ENCODE results near the gene ARHGAP44. TPM values are rescaled to one million over a fixed set of nuclear protein-coding genes. Genes with fewer than 3 reads are reported as not detected.

ARHGAP44 gene
- total and polyA plus RNA-seq, 2 experiments from 2014 or later = 5.8 to 16.4 TPM

DNA sequence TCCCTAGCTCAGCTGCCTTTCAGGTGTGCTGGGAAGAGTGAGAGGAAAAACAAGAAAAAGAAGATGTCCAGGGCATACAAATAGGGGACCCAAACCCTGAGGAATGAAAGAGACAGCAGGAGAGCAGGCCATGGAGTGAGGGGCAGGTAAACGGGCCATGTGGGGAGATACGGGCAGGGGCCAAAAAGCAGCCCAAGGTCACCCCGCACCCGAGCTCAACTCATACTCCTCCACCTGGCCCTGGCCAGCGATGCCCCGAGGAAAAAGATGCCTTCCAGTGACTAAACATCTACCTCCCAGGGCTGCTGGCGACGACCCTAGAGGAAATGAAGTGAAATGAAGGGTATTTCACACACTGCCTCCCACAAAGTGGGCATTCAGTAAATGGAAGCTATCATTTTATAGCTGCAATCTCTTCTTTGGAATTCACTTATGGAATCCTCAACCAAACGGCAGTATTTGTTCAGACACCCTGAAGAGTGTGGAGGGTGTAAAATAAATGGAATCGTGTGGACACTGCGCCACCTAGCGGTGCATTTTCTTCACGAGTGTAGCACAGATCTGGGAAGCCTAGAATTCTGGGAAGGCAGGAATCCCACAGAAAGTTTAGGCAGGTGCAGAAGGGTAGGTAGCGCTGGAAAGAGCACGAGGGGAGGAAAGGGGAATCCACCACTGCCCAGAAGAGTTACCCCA, 213.6 kb downstream of the ARHGAP44 start:
- no peaks in the 10 kb centered on the region for H3F3A ChIP-seq (replicated peaks; ENCODE audit: low read depth)
- H4K20me1 ChIP-seq (replicated peaks; ENCODE audit: insufficient read depth) = peaks cover 32% of the 10 kb centered on the region
- peaks cover 65% of the 10 kb centered on the region for H3K36me3 Mint-ChIP-seq (ENCODE audit: low read depth)
- DNase-seq (ENCODE audit: low spot score) = peak; percentile 89
- H3K27ac Mint-ChIP-seq = no peak overlapping the region
- H3K9me3 Mint-ChIP-seq = no peaks in the 10 kb centered on the region
- no peaks in the 10 kb centered on the region for H3K4me1 Mint-ChIP-seq
- peak; percentile 97 for ATAC-seq
- H3K36me3 ChIP-seq (ENCODE audit: insufficient read depth) = peaks cover 72% of the 10 kb centered on the region
- H3K27me3 ChIP-seq (ENCODE audit: insufficient read depth) = no peaks in the 10 kb centered on the region
- H3K79me2 ChIP-seq (replicated peaks; ENCODE audit: insufficient read depth) = peaks cover 10% of the 10 kb centered on the region; the same call in 1 of the 2 replicates
- H3K27ac ChIP-seq (ENCODE audit: low read depth) = no peak overlapping the region
- H3K9me2 ChIP-seq (ENCODE audit: insufficient read depth) = no peaks in the 10 kb centered on the region
- no peak overlapping the region for H3K4me2 ChIP-seq
- no peak overlapping the region for H3K4me3 Mint-ChIP-seq
- no peaks in the 10 kb centered on the region for H3K4me1 ChIP-seq (ENCODE audit: insufficient read depth)
- TF ChIP-seq, protein P1, sequence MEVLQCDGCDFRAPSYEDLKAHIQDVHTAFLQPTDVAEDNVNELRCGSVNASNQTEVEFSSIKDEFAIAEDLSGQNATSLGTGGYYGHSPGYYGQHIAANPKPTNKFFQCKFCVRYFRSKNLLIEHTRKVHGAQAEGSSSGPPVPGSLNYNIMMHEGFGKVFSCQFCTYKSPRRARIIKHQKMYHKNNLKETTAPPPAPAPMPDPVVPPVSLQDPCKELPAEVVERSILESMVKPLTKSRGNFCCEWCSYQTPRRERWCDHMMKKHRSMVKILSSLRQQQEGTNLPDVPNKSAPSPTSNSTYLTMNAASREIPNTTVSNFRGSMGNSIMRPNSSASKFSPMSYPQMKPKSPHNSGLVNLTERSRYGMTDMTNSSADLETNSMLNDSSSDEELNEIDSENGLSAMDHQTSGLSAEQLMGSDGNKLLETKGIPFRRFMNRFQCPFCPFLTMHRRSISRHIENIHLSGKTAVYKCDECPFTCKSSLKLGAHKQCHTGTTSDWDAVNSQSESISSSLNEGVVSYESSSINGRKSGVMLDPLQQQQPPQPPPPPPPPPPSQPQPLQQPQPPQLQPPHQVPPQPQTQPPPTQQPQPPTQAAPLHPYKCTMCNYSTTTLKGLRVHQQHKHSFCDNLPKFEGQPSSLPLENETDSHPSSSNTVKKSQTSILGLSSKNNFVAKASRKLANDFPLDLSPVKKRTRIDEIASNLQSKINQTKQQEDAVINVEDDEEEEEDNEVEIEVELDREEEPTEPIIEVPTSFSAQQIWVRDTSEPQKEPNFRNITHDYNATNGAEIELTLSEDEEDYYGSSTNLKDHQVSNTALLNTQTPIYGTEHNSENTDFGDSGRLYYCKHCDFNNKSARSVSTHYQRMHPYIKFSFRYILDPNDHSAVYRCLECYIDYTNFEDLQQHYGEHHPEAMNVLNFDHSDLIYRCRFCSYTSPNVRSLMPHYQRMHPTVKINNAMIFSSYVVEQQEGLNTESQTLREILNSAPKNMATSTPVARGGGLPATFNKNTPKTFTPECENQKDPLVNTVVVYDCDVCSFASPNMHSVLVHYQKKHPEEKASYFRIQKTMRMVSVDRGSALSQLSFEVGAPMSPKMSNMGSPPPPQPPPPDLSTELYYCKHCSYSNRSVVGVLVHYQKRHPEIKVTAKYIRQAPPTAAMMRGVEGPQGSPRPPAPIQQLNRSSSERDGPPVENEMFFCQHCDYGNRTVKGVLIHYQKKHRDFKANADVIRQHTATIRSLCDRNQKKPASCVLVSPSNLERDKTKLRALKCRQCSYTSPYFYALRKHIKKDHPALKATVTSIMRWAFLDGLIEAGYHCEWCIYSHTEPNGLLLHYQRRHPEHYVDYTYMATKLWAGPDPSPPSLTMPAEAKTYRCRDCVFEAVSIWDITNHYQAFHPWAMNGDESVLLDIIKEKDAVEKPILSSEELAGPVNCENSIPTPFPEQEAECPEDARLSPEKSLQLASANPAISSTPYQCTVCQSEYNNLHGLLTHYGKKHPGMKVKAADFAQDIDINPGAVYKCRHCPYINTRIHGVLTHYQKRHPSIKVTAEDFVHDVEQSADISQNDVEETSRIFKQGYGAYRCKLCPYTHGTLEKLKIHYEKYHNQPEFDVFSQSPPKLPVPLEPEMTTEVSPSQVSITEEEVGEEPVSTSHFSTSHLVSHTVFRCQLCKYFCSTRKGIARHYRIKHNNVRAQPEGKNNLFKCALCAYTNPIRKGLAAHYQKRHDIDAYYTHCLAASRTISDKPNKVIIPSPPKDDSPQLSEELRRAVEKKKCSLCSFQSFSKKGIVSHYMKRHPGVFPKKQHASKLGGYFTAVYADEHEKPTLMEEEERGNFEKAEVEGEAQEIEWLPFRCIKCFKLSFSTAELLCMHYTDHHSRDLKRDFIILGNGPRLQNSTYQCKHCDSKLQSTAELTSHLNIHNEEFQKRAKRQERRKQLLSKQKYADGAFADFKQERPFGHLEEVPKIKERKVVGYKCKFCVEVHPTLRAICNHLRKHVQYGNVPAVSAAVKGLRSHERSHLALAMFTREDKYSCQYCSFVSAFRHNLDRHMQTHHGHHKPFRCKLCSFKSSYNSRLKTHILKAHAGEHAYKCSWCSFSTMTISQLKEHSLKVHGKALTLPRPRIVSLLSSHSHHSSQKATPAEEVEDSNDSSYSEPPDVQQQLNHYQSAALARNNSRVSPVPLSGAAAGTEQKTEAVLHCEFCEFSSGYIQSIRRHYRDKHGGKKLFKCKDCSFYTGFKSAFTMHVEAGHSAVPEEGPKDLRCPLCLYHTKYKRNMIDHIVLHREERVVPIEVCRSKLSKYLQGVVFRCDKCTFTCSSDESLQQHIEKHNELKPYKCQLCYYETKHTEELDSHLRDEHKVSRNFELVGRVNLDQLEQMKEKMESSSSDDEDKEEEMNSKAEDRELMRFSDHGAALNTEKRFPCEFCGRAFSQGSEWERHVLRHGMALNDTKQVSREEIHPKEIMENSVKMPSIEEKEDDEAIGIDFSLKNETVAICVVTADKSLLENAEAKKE (CRISPR knock-in tag; IDR thresholded peaks at IDR 0.05) = no peak
- no peak for TF ChIP-seq POLR2AphosphoS5 (IDR thresholded peaks at IDR 0.05; ENCODE audit: low read depth)
- TF ChIP-seq, protein P2, sequence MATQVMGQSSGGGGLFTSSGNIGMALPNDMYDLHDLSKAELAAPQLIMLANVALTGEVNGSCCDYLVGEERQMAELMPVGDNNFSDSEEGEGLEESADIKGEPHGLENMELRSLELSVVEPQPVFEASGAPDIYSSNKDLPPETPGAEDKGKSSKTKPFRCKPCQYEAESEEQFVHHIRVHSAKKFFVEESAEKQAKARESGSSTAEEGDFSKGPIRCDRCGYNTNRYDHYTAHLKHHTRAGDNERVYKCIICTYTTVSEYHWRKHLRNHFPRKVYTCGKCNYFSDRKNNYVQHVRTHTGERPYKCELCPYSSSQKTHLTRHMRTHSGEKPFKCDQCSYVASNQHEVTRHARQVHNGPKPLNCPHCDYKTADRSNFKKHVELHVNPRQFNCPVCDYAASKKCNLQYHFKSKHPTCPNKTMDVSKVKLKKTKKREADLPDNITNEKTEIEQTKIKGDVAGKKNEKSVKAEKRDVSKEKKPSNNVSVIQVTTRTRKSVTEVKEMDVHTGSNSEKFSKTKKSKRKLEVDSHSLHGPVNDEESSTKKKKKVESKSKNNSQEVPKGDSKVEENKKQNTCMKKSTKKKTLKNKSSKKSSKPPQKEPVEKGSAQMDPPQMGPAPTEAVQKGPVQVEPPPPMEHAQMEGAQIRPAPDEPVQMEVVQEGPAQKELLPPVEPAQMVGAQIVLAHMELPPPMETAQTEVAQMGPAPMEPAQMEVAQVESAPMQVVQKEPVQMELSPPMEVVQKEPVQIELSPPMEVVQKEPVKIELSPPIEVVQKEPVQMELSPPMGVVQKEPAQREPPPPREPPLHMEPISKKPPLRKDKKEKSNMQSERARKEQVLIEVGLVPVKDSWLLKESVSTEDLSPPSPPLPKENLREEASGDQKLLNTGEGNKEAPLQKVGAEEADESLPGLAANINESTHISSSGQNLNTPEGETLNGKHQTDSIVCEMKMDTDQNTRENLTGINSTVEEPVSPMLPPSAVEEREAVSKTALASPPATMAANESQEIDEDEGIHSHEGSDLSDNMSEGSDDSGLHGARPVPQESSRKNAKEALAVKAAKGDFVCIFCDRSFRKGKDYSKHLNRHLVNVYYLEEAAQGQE (IDR thresholded peaks at IDR 0.05; ENCODE audit: unreplicated experiment) = no peak
- TF ChIP-seq, protein P3, sequence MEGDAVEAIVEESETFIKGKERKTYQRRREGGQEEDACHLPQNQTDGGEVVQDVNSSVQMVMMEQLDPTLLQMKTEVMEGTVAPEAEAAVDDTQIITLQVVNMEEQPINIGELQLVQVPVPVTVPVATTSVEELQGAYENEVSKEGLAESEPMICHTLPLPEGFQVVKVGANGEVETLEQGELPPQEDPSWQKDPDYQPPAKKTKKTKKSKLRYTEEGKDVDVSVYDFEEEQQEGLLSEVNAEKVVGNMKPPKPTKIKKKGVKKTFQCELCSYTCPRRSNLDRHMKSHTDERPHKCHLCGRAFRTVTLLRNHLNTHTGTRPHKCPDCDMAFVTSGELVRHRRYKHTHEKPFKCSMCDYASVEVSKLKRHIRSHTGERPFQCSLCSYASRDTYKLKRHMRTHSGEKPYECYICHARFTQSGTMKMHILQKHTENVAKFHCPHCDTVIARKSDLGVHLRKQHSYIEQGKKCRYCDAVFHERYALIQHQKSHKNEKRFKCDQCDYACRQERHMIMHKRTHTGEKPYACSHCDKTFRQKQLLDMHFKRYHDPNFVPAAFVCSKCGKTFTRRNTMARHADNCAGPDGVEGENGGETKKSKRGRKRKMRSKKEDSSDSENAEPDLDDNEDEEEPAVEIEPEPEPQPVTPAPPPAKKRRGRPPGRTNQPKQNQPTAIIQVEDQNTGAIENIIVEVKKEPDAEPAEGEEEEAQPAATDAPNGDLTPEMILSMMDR (conservative IDR thresholded peaks at IDR 0.05; ENCODE audit: low read depth in 2 of 2) = peak; percentile 89 to 96
- no peak overlapping the region for H2AFZ ChIP-seq
- H3K4me3 ChIP-seq = no peak overlapping the region
- peaks cover 2% of the 10 kb centered on the region for H3K27me3 Mint-ChIP-seq (ENCODE audit: insufficient read depth, low read depth, poor library complexity)

Measured in GM23338 (cell line).